Coronary artery (tissue), 2 donors: ENCODE measurements around the gene TAF1B.

Experiments used
- DNase-seq: peaks from one replicate; pipeline ENCODE4 v3.0.0-alpha.2; 2017; ENCODE audit warnings: low spot score
- H3K27ac ChIP-seq, 2 donors: fragments of 200-600 bp; sonication (generic); one replicate each; pipeline ENCODE4 v1.5.1; 2016 to 2019
- H3K4me3 ChIP-seq: fragments of 200-600 bp; sonication (generic); 2 replicates; pipeline ENCODE4 v1.5.1; 2016; ENCODE audit warnings: mild to moderate bottlenecking, moderate library complexity
- TF ChIP-seq, protein P1 (sequence below): fragments of 200-600 bp; sonication (generic); IDR thresholded peaks from one replicate; pipeline ENCODE4 v1.5.1; 2019; ENCODE audit warnings: antibody characterized with exemption

TAF1B gene

DNA sequence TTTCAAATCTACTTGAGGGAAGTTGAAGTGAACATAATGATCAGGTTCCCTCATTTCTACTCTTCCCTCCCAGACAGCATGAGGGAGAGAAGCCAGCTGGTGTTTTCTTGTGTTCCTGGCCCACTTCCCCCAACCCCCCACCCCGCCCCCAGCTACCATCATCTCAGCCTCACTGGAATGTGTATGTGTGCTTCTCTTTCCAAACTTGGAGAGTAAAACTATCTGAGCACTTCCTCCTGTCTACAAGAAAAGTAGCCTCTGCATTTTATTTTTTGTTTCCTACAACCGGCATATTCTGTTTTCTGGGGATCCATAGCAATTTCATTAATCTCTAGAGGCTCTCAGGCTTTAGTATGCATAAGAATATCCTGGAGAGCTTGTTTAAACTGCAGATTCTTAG is 54.6 kb downstream of the TAF1B start:
- no peak for DNase-seq
- TF ChIP-seq, protein P1, sequence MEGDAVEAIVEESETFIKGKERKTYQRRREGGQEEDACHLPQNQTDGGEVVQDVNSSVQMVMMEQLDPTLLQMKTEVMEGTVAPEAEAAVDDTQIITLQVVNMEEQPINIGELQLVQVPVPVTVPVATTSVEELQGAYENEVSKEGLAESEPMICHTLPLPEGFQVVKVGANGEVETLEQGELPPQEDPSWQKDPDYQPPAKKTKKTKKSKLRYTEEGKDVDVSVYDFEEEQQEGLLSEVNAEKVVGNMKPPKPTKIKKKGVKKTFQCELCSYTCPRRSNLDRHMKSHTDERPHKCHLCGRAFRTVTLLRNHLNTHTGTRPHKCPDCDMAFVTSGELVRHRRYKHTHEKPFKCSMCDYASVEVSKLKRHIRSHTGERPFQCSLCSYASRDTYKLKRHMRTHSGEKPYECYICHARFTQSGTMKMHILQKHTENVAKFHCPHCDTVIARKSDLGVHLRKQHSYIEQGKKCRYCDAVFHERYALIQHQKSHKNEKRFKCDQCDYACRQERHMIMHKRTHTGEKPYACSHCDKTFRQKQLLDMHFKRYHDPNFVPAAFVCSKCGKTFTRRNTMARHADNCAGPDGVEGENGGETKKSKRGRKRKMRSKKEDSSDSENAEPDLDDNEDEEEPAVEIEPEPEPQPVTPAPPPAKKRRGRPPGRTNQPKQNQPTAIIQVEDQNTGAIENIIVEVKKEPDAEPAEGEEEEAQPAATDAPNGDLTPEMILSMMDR: no peak
- Histone ChIP-seq H3K27ac (no peak overlapping the region), H3K4me3 (no peak overlapping the region)

DNA sequence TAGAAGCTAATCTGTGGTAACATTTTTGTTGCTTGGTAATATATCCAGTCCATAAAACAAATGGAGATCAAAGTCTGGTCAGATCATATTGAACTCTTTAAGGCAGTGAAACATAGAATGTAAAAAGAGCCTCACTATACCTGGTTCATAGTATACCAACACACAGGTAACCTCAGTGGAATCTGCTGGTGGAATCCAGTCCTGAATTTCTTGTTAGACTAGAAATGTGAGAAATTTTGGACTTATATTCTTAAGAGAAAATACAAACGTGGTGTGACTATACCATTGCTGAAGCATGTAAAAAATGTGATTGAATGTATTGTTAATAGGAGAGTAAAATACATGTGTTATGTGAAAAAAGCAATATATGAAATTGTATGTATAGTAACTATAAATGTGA is 62.1 kb downstream of the TAF1B start:
- no peak for DNase-seq
- Histone ChIP-seq H3K4me3 (no peak overlapping the region), H3K27ac (no peak overlapping the region)
- TF ChIP-seq, protein P1: no peak

DNA sequence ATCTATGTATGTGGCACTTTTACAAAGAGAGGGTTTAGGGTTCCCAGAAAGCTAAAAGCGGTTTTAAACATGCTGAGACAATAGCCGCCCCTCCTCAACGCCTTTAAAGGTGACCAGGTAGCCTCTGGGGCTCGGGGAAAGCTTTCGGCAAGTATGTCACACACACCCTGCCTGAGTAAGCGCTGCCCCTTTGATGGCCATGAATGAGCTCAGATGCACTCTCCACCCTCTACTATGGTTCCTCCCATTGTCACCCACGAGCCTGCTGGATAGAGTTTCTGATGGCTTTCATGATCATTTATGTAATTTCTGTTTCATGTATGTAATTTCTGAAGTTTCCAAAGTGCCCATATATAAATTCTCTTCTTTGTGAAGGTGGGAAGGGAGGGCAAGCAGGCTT is 64.1 kb downstream of the TAF1B start:
- no peak for DNase-seq
- TF ChIP-seq, protein P1: no peak
- H3K27ac ChIP-seq: no peak overlapping the region
- no peak overlapping the region for H3K4me3 ChIP-seq

DNA sequence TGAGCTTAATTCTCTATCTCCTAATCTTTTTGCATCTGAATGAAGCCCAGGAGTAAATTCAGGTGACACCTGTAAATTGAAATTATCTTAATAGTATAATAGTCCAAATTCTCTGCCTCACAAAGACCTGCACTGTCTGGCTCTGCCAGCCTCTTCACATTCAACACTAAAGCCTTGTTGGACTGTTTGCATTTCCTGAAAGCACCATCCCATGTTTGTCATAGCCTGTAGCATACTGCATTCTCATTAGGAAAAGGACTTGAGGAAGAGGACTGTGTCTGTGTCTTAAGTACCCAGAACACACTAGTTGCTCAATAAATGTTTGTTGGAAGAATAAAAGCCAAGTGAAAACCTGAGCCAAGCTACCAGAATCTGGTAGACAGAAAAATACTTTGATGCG is 65.4 kb downstream of the TAF1B start:
- TF ChIP-seq, protein P1: no peak
- no peak for DNase-seq
- H3K27ac ChIP-seq: no peak overlapping the region
- no peak overlapping the region for H3K4me3 ChIP-seq

DNA sequence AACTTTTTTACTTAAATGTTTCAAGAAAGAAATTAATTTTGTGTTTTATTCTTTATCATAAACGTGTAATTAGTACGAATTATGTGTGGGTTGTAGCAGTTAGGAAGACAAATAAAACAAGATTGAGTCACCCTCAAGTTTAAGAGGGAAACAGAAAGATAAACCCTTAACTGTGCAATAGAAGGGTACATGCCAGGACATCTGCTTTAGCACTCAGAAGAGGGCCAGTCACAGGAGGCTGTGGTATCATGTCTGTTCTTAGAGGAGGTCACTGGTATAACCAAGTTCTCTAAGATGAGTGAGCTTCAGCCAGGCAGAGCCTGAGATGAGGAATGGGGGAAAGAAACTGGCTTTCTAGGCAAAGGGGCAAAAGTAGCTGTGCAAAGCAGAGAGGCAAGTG is 65.8 kb downstream of the TAF1B start:
- Histone ChIP-seq H3K27ac (no peak overlapping the region), H3K4me3 (no peak overlapping the region)
- TF ChIP-seq, protein P1: no peak
- no peak for DNase-seq

GRCh38 chr2:9910699-9911098 is 67.4 kb downstream of the TAF1B start:
- TF ChIP-seq, protein P1: no peak
- H3K4me3 ChIP-seq: no peak overlapping the region
- no peak for DNase-seq
- no peak overlapping the region for H3K27ac ChIP-seq

- TF ChIP-seq, protein P1: no peak
- H3K27ac ChIP-seq: no peak overlapping the region
- DNase-seq: no peak
- no peak overlapping the region for H3K4me3 ChIP-seq
These were observed 69.2 kb downstream of the TAF1B start for GRCh38 chr2:9912468-9912867.
